Measurements from ENCODE around the gene GLMP. TPM values are rescaled to one million over a fixed set of nuclear protein-coding genes. Genes with fewer than 3 reads are reported as not detected.
A peak's percentile ranks its signal among the peaks of the same experiment; 100 is the strongest.

Gene GLMP
- 67.6 and 104 TPM in 2 replicates for total RNA-seq (ENCODE audit: low replicate concordance)
- long read RNA-seq, transcript GLMP-215 (5 exons, 1,364 nt), result minor isoform, 7 of 86 reads
- long read RNA-seq, transcript GLMP-201 (6 exons, 1,604 nt), result major isoform, 55 of 86 reads
- long read RNA-seq, partial matches to known transcripts, result 8 of 86 reads
- long read RNA-seq, other reads (novel, unspliced or antisense), result 13 of 86 reads

DNA sequence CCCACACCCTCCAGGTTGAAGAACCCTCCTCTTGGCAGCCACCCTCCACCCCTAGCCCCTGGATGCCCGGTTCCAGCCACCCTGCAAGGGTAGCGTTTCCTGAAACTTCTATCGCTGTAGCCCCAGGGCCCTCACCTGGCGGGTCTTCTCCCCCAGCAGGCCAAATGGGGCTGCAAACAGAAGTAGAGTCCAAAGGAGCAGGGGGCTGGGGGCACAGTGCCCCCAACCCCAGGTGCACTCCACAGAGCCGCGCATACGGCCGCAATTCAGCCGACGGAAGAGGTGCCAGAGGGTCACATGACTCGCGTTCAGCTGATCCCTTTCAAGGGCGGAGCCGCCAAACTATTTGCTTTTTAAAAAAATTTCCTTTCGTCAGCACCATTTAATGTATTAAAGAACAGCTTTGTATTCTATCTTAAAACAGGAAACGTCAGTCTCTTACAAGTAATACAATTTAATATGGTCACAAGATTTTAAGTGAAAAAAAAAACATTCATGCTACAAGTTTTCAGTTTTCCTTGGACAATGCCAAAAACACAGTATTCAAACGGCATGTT, at the start of gene GLMP:
TSS of gene GLMP (minus strand) at position 289 of the 557 bp plus-strand sequence. CDS start at position 255, 34 bp downstream.
- Mint-ChIP-seq H3K9me3 (no peaks in the 10 kb centered on the region), H3K4me3 (peak within 1 kb of the TSS; percentile 91), H3K27ac (peak within 1 kb of the TSS; percentile 78), H3K27me3 (no peaks in the 10 kb centered on the region), H3K36me3 (peaks cover 4% of the 10 kb centered on the region), H3K4me1 (ENCODE audit: unreplicated experiment) (peaks cover 24% of the 10 kb centered on the region)
- DNase-seq (ENCODE audit: extremely low spot score, unreplicated experiment), result no peak
- TF ChIP-seq, protein P1, sequence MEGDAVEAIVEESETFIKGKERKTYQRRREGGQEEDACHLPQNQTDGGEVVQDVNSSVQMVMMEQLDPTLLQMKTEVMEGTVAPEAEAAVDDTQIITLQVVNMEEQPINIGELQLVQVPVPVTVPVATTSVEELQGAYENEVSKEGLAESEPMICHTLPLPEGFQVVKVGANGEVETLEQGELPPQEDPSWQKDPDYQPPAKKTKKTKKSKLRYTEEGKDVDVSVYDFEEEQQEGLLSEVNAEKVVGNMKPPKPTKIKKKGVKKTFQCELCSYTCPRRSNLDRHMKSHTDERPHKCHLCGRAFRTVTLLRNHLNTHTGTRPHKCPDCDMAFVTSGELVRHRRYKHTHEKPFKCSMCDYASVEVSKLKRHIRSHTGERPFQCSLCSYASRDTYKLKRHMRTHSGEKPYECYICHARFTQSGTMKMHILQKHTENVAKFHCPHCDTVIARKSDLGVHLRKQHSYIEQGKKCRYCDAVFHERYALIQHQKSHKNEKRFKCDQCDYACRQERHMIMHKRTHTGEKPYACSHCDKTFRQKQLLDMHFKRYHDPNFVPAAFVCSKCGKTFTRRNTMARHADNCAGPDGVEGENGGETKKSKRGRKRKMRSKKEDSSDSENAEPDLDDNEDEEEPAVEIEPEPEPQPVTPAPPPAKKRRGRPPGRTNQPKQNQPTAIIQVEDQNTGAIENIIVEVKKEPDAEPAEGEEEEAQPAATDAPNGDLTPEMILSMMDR (conservative IDR thresholded peaks at IDR 0.05), result no peak

GRCh38 chr1:156344409-156344808, 48.9 kb upstream of the GLMP start:
- Mint-ChIP-seq H3K27ac (no peak overlapping the region), H3K36me3 (no peaks in the 10 kb centered on the region), H3K4me3 (no peak overlapping the region), H3K27me3 (peaks cover 40% of the 10 kb centered on the region), H3K9me3 (no peaks in the 10 kb centered on the region), H3K4me1 (ENCODE audit: unreplicated experiment) (no peaks in the 10 kb centered on the region)
- DNase-seq (ENCODE audit: extremely low spot score, unreplicated experiment), result no peak
- TF ChIP-seq, protein P1 (conservative IDR thresholded peaks at IDR 0.05), result no peak

- TF ChIP-seq, protein P1 (conservative IDR thresholded peaks at IDR 0.05), result no peak
- Mint-ChIP-seq H3K9me3 (no peaks in the 10 kb centered on the region), H3K4me3 (no peak overlapping the region), H3K4me1 (ENCODE audit: unreplicated experiment) (peaks cover 2% of the 10 kb centered on the region), H3K36me3 (no peaks in the 10 kb centered on the region), H3K27ac (no peak overlapping the region), H3K27me3 (peaks cover 23% of the 10 kb centered on the region)
- no peak for DNase-seq (ENCODE audit: extremely low spot score, unreplicated experiment)
Observed at GRCh38 chr1:156342166-156342955, 46.9 kb upstream of the GLMP start.

DNA sequence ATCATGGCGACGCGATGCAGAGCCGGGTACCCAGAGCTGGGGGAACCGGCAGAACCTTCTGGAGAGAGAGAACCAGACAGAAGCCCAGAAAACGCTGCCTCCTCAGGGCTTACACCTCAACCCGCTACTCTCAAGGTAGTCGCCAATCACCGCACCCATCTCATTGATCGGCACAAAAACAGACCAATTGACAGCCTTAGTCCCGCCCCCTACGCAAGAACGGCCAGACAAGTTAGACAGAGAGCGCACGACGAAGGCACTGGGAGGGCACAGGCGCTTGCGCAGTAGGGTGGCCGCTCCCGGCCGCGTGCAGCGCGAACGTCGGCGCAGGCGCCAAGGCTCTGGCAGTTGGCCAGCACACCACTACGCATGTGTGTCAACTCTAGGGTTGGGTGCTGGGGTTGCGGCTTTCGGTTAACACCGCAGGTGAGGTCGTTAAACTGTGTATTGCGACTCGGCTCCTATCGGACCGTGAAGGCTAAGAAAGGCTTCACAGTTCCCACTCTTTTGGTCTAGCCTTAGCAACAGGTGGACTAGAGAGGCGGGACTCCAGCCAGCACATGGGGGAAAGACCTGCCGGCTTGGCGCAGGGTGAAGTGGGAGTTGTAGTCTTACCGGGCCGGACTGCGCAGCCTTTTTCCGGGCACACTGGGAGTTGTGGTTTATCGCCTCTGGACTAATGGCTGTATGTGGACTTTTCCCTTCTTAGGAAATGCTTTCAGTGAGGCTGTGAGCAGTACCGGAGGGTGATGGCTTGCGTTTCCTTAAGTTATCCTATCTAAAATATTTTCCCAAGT, 42.9 kb upstream of the GLMP start, which contains the start of the genes CCT3 and TSACC:
TSS of gene CCT3 (minus strand) at position 113 of the 797 bp plus-strand sequence. CDS start at position 5, 108 bp downstream.
TSS of gene TSACC (plus strand) at position 347 of the 797 bp plus-strand sequence. CDS start 1,232 bp downstream, outside the sequence.
- H3K9me3 Mint-ChIP-seq, result no peaks in the 10 kb centered on the region
- H3K4me3 Mint-ChIP-seq, result peak within 1 kb of the TSS; percentile 99
- H3K36me3 Mint-ChIP-seq, result peaks cover 13% of the 10 kb centered on the region
- H3K4me1 Mint-ChIP-seq (ENCODE audit: unreplicated experiment), result peaks cover 24% of the 10 kb centered on the region
- no peaks in the 10 kb centered on the region for H3K27me3 Mint-ChIP-seq
- peak; percentile 99 for DNase-seq (ENCODE audit: extremely low spot score, unreplicated experiment)
- H3K27ac Mint-ChIP-seq, result peak within 1 kb of the TSS; percentile 95
- TF ChIP-seq, protein P1 (conservative IDR thresholded peaks at IDR 0.05), result no peak

GRCh38 chr1:156337888-156338179, 42.4 kb upstream of the GLMP start:
- H3K9me3 Mint-ChIP-seq, result no peaks in the 10 kb centered on the region
- peak overlapping the region; percentile 95 for H3K27ac Mint-ChIP-seq
- TF ChIP-seq, protein P1 (conservative IDR thresholded peaks at IDR 0.05), result no peak
- peaks cover 24% of the 10 kb centered on the region for H3K4me1 Mint-ChIP-seq (ENCODE audit: unreplicated experiment)
- DNase-seq (ENCODE audit: extremely low spot score, unreplicated experiment), result no peak
- H3K27me3 Mint-ChIP-seq, result no peaks in the 10 kb centered on the region
- peaks cover 15% of the 10 kb centered on the region for H3K36me3 Mint-ChIP-seq
- peak overlapping the region; percentile 99 for H3K4me3 Mint-ChIP-seq
